Neural cell (in vitro differentiated cells): ENCODE data around the gene CPN1. TPM values are rescaled to one million over a fixed set of nuclear protein-coding genes. Genes with fewer than 3 reads are reported as not detected.

ENCODE experiments used
- H2AFZ ChIP-seq: fragments of 200-600, 300-800 bp; sonication (generic), shearing (Covaris generic); 2 replicates; pipeline ENCODE4 v1.6.0; 2014; ENCODE audit warnings: low read depth, mild to moderate bottlenecking, antibody characterized with exemption, low read length, moderate library complexity
- H3F3A ChIP-seq: fragments of 200-600 bp; shearing (Covaris generic); 2 replicates; pipeline ENCODE4 v1.6.1; 2016; ENCODE audit warnings: mild to moderate bottlenecking, moderate library complexity, mixed read lengths, antibody characterized with exemption, low read length; ENCODE audit not compliant: insufficient read depth, poor library complexity, severe bottlenecking
- H3K27ac ChIP-seq: fragments of 200-600, 300-800 bp; sonication (generic), shearing (Covaris generic); 2 replicates; pipeline ENCODE4 v1.5.1; 2014; ENCODE audit warnings: mild to moderate bottlenecking, low read length, moderate library complexity
- H3K27me3 ChIP-seq: fragments of 300-800, 200-600 bp; sonication (generic), shearing (Covaris generic); 2 replicates; pipeline ENCODE4 v1.6.0; 2014; ENCODE audit warnings: mild to moderate bottlenecking, low read depth, low read length, moderate library complexity; ENCODE audit not compliant: insufficient read depth
- H3K36me3 ChIP-seq: fragments of 300-800, 200-600 bp; sonication (generic), shearing (Covaris generic); 2 replicates; pipeline ENCODE4 v1.5.1; 2014; ENCODE audit warnings: mild to moderate bottlenecking, antibody characterized with exemption, low read length, moderate library complexity; ENCODE audit not compliant: insufficient read depth
- H3K4me2 ChIP-seq: fragments of 300-800, 200-600 bp; sonication (generic), shearing (Covaris generic); 2 replicates; pipeline ENCODE4 v1.6.0; 2014; ENCODE audit warnings: mild to moderate bottlenecking, low read length
- H3K4me3 ChIP-seq: fragments of 300-800, 200-600 bp; sonication (generic), shearing (Covaris generic); 2 replicates; pipeline ENCODE4 v1.5.1; 2014; ENCODE audit warnings: mild to moderate bottlenecking, low read length, moderate library complexity
- H3K79me2 ChIP-seq: fragments of 200-600 bp; shearing (Covaris generic); replicated peaks from 2 replicates; pipeline ENCODE4 v1.6.0; 2014; ENCODE audit warnings: mild to moderate bottlenecking, low read length, moderate library complexity; ENCODE audit not compliant: insufficient read depth
- H3K9ac ChIP-seq: fragments of 300-800, 200-600 bp; sonication (generic), shearing (Covaris generic); 2 replicates; pipeline ENCODE4 v1.6.1; 2016; ENCODE audit warnings: mild to moderate bottlenecking, low read length, mixed read lengths
- H3K9me2 ChIP-seq: fragments of 200-600 bp; shearing (Covaris generic); 2 replicates; pipeline ENCODE4 v1.6.1; 2016; ENCODE audit warnings: mild to moderate bottlenecking, low read length, mixed read lengths; ENCODE audit not compliant: insufficient read depth
- H3K9me3 ChIP-seq: fragments of 200-600, 300-800 bp; sonication (generic), shearing (Covaris generic); 2 replicates; pipeline ENCODE4 v1.6.1; 2016; ENCODE audit warnings: mild to moderate bottlenecking, mixed run types, low read length, moderate library complexity, mixed read lengths
- H4K20me1 ChIP-seq: fragments of 200-600 bp; shearing (Covaris generic); 2 replicates; pipeline ENCODE4 v1.6.1; 2016; ENCODE audit warnings: mild to moderate bottlenecking, mixed run types; ENCODE audit not compliant: insufficient read depth
- CTCF ChIP-seq: fragments of 450-650 bp; IDR thresholded peaks from 2 replicates; pipeline ENCODE4 v1.5.1; 2014; ENCODE audit warnings: antibody characterized with exemption, mild to moderate bottlenecking, moderate library complexity; ENCODE audit not compliant: poor library complexity, severe bottlenecking
- EP300 ChIP-seq: fragments of 450-650 bp; conservative IDR thresholded peaks from 2 replicates; pipeline ENCODE4 v1.6.1; 2014; ENCODE audit warnings: antibody characterized with exemption, mild to moderate bottlenecking, moderate library complexity; ENCODE audit not compliant: poor library complexity, severe bottlenecking
- EZH2 ChIP-seq: fragments of 200-600, 300-800 bp; shearing (Covaris generic), sonication (generic); IDR thresholded peaks from 2 replicates; pipeline ENCODE4 v1.6.1; 2014; ENCODE audit warnings: antibody characterized with exemption, low read length, borderline replicate concordance, mild to moderate bottlenecking; ENCODE audit not compliant: insufficient read depth, poor library complexity, severe bottlenecking
- MXI1 ChIP-seq: fragments of 450-650 bp; conservative IDR thresholded peaks from 2 replicates; pipeline ENCODE4 v1.6.1; 2014; ENCODE audit warnings: antibody characterized with exemption, mild to moderate bottlenecking; ENCODE audit not compliant: poor library complexity, severe bottlenecking
- POLR2AphosphoS5 ChIP-seq: IDR thresholded peaks from 2 replicates; pipeline ENCODE4 v1.6.1; 2012
- RAD21 ChIP-seq: fragments of 450-650 bp; conservative IDR thresholded peaks from 2 replicates; pipeline ENCODE4 v1.6.1; 2014; ENCODE audit warnings: antibody characterized with exemption, mild to moderate bottlenecking, moderate library complexity
- REST ChIP-seq: IDR thresholded peaks from 2 replicates; pipeline ENCODE4 v1.6.1; 2012; ENCODE audit warnings: borderline replicate concordance
- SMC3 ChIP-seq: fragments of 450-650 bp; conservative IDR thresholded peaks from 2 replicates; pipeline ENCODE4 v1.6.1; 2014; ENCODE audit warnings: antibody characterized with exemption, mild to moderate bottlenecking, moderate library complexity; ENCODE audit not compliant: poor library complexity
- TAF1 ChIP-seq: IDR thresholded peaks from 2 replicates; pipeline ENCODE4 v1.6.1; 2012; ENCODE audit warnings: low read depth
- polyA plus RNA-seq: library from polyadenylated mRNA; depleted of rRNA; stranded (reverse); fragments of >200 nt; gene quantifications from 2 replicates; pipeline ENCODE4 v1.2.3, GENCODE V29; 2014

CPN1 gene
- polyA plus RNA-seq, 1 donor from 2014 or later = not detected

- H3K36me3 ChIP-seq = no peaks in the 10 kb centered on the region
- H3K79me2 ChIP-seq = no peaks in the 10 kb centered on the region
- H2AFZ ChIP-seq = no peak overlapping the region
- no peak for TF ChIP-seq CTCF
- no peak overlapping the region for H3K27ac ChIP-seq
- no peak overlapping the region for H3K4me2 ChIP-seq
- no peaks in the 10 kb centered on the region for H3K9me3 ChIP-seq
- H3F3A ChIP-seq = no peaks in the 10 kb centered on the region
- no peaks in the 10 kb centered on the region for H3K27me3 ChIP-seq
- no peaks in the 10 kb centered on the region for H4K20me1 ChIP-seq
- no peak overlapping the region for H3K4me3 ChIP-seq
- no peak overlapping the region for H3K9ac ChIP-seq
- H3K9me2 ChIP-seq = no peaks in the 10 kb centered on the region
These were observed 37.9 kb downstream of the CPN1 start for GRCh38 chr10:100043796-100044195.

- H3K4me3 ChIP-seq = no peak overlapping the region
- no peak overlapping the region for H2AFZ ChIP-seq
- H3K9me2 ChIP-seq = no peaks in the 10 kb centered on the region
- no peaks in the 10 kb centered on the region for H3K36me3 ChIP-seq
- H3K27ac ChIP-seq = no peak overlapping the region
- H3K79me2 ChIP-seq = no peaks in the 10 kb centered on the region
- no peak overlapping the region for H3K9ac ChIP-seq
- no peaks in the 10 kb centered on the region for H4K20me1 ChIP-seq
- no peaks in the 10 kb centered on the region for H3K9me3 ChIP-seq
- no peaks in the 10 kb centered on the region for H3K27me3 ChIP-seq
- H3F3A ChIP-seq = no peaks in the 10 kb centered on the region
- no peak overlapping the region for H3K4me2 ChIP-seq
- no peak for TF ChIP-seq RAD21
- TF ChIP-seq CTCF = no peak
- TF ChIP-seq SMC3 = no peak
- TF ChIP-seq REST = no peak
- TF ChIP-seq TAF1 = no peak
- no peak for TF ChIP-seq EP300
- TF ChIP-seq EZH2 = no peak
- TF ChIP-seq POLR2AphosphoS5 = no peak
- no peak for TF ChIP-seq MXI1
These were observed 38.3 kb downstream of the CPN1 start for GRCh38 chr10:100043344-100043743.
